Small intestine (tissue), 7 donors: ENCODE results near the gene TTC7B. TPM values are rescaled to one million over a fixed set of nuclear protein-coding genes. Genes with fewer than 3 reads are reported as not detected.

Experiments used
- DNase-seq, 2 donors: peaks; one replicate each; pipeline versions ENCODE4 v3.0.0 to v3.0.0-alpha.2; 2013
- FAIRE-seq: peaks from 2 replicates; lab custom pipeline; 2012; peaks lifted over from hg19 to GRCh38; lab: Jason Lieb, UNC
- H3K27ac ChIP-seq, 3 donors: one replicate each; pipeline ENCODE4 v1.5.1; 2013; ENCODE audit warnings: low read length in 2 of 3, mild to moderate bottlenecking in 2 of 3, control low read depth in 1 of 3, inconsistent platforms in 1 of 3, low read depth in 1 of 3, moderate library complexity in 1 of 3
- H3K27me3 ChIP-seq, 3 donors: one replicate each; pipeline ENCODE4 v1.6.1; 2013; ENCODE audit warnings: low read length in 3 of 3, inconsistent platforms in 1 of 3; ENCODE audit not compliant: control insufficient read depth in 3 of 3, insufficient read depth in 3 of 3
- H3K36me3 ChIP-seq, 3 donors: one replicate each; pipeline ENCODE4 v1.6.1; 2013; ENCODE audit warnings: low read length in 3 of 3, inconsistent platforms in 1 of 3, low read depth in 1 of 3, mild to moderate bottlenecking in 1 of 3, moderate library complexity in 1 of 3; ENCODE audit not compliant: control insufficient read depth in 3 of 3, insufficient read depth in 2 of 3
- H3K4me1 ChIP-seq, 3 donors: one replicate each; pipeline ENCODE4 v1.6.1; 2013; ENCODE audit warnings: low read length in 2 of 3, inconsistent platforms in 1 of 3, low read depth in 1 of 3, mild to moderate bottlenecking in 1 of 3, moderate library complexity in 1 of 3; ENCODE audit not compliant: control insufficient read depth in 3 of 3, insufficient read depth in 2 of 3
- H3K4me3 ChIP-seq, 3 donors: one replicate each; pipeline ENCODE4 v1.5.1; 2013; ENCODE audit warnings: low read length in 3 of 3, control low read depth in 1 of 3, inconsistent platforms in 1 of 3, low read depth in 1 of 3, mild to moderate bottlenecking in 1 of 3, moderate library complexity in 1 of 3
- H3K9me3 ChIP-seq, 2 donors: one replicate each; pipeline ENCODE4 v1.6.1; 2013; ENCODE audit warnings: low read depth in 1 of 2, low read length in 1 of 2; ENCODE audit not compliant: control insufficient read depth in 2 of 2, insufficient read depth in 1 of 2
- WGBS, 3 donors: extraction: QIAGEN DNeasy Blood & Tissue Kit; methylation state at CpG; one replicate each; pipeline ENCODE4 v1.1.7; 2013; 5-methylcytosine and 5-hydroxymethylcytosine counted together
- polyA plus RNA-seq, 4 donors: library from polyadenylated mRNA; stranded (reverse) in 3 of 4; unstranded in 1 of 4; fragments of 200-250 nt in 3 of 4; fragments of 120-200 nt in 1 of 4; gene quantifications; one replicate each; pipeline versions ENCODE4 v1.2.1 to v1.2.3, GENCODE V29; 2013
- donor health status: healthy with polysubstance abuse.
- donor health status: control.
- donor health status: control.
- donor health status: Bipolar disorder and iron deficiency.
- donor health status: healthy.

Gene TTC7B
- polyA plus RNA-seq, 4 donors: 2.9 to 8.8 (median 4.3) TPM

- no peak overlapping the region for H3K4me3 ChIP-seq
- no peaks in the 10 kb centered on the region for H3K36me3 ChIP-seq
- H3K9me3 ChIP-seq: no peaks in the 10 kb centered on the region
- no peak for DNase-seq
- no peaks in the 10 kb centered on the region for H3K27me3 ChIP-seq
- no peak for FAIRE-seq
- H3K4me1 ChIP-seq: peaks cover 0 to 11% (median 8%) of the 10 kb centered on the region in 3 donors
- H3K27ac ChIP-seq: no peak overlapping the region
- 81 to 90% (median 84%) methylated on average over 5 of the region's 5 CpGs for WGBS, 3 donors
Observed at GRCh38 chr14:90488256-90488655, 328.0 kb downstream of the TTC7B start.

GRCh38 chr14:90487462-90487861 lies 328.8 kb downstream of the TTC7B start:
- H3K4me3 ChIP-seq: no peak overlapping the region
- H3K27me3 ChIP-seq: no peaks in the 10 kb centered on the region
- H3K36me3 ChIP-seq: no peaks in the 10 kb centered on the region
- H3K27ac ChIP-seq: peak overlapping the region in 1 of 3 donors; percentile 28
- H3K9me3 ChIP-seq: no peaks in the 10 kb centered on the region
- FAIRE-seq: no peak
- DNase-seq: no peak
- 88 to 92% (median 91%) methylated on average over 4 of the region's 4 CpGs for WGBS, 3 donors
- peaks cover 0 to 14% (median 9%) of the 10 kb centered on the region in 3 donors for H3K4me1 ChIP-seq

GRCh38 chr14:90487031-90487430 lies 329.2 kb downstream of the TTC7B start:
- no peak overlapping the region for H3K4me3 ChIP-seq
- H3K27me3 ChIP-seq: no peaks in the 10 kb centered on the region
- peak; percentile 40 to 47 for DNase-seq
- no peak for FAIRE-seq
- H3K27ac ChIP-seq: no peak overlapping the region
- WGBS, 3 donors: 13 to 35% (median 18%) methylated on average over 4 of the region's 4 CpGs
- H3K9me3 ChIP-seq: peaks cover 0 to under 1% of the 10 kb centered on the region in 2 donors
- H3K36me3 ChIP-seq: no peaks in the 10 kb centered on the region
- H3K4me1 ChIP-seq: peaks cover 0 to 14% (median 9%) of the 10 kb centered on the region in 3 donors

- peaks cover 0 to 7% of the 10 kb centered on the region in 2 donors for H3K9me3 ChIP-seq
- H3K36me3 ChIP-seq: no peaks in the 10 kb centered on the region
- no peak overlapping the region for H3K27ac ChIP-seq
- H3K27me3 ChIP-seq: no peaks in the 10 kb centered on the region
- peaks cover 0 to 8% (median 7%) of the 10 kb centered on the region in 3 donors for H3K4me1 ChIP-seq
- FAIRE-seq (no peak), DNase-seq (no peak)
- H3K4me3 ChIP-seq: no peak overlapping the region
- 73 to 83% (median 80%) methylated on average over 3 of the region's 3 CpGs for WGBS, 3 donors
Observed at GRCh38 chr14:90484291-90484690, 331.9 kb downstream of the TTC7B start.

DNA sequence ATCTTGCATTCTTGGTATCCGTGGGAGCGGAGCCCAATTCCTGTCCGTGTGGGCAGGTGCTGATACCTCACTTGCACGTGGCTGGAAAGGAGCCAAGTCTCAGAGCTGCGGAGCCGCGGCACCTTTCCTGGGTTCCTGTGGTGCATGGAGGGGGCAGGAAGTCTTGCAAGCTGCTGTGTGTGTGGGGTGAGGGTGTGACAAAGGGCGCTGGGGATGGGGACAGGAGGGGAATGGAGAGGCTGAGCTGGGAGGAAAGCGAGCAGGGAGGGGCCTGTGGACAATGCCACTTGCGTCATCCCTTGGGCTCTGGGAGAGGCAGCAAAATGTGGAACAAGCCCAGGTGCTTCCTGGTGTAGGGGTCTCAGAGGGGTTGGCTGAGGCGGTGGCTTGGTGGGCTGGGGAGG lies 332.7 kb downstream of the TTC7B start:
- WGBS, 3 donors: 2 to 20% (median 3%) methylated on average over 10 to 11 of the region's 11 CpGs
- FAIRE-seq: no peak
- Histone ChIP-seq H3K36me3 (no peaks in the 10 kb centered on the region), H3K4me3 (no peak overlapping the region), H3K9me3 (peaks cover 0 to 7% of the 10 kb centered on the region in 2 donors), H3K4me1 (peaks cover 0 to 8% (median 7%) of the 10 kb centered on the region in 3 donors), H3K27me3 (no peaks in the 10 kb centered on the region), H3K27ac (peak overlapping the region in 1 of 3 donors; percentile 24)
- DNase-seq: peak; percentile 58 to 79

GRCh38 chr14:90483117-90483516 lies 333.1 kb downstream of the TTC7B start:
- Histone ChIP-seq H3K9me3 (peaks cover 0 to 7% of the 10 kb centered on the region in 2 donors), H3K27ac (no peak overlapping the region), H3K36me3 (no peaks in the 10 kb centered on the region), H3K27me3 (no peaks in the 10 kb centered on the region), H3K4me3 (no peak overlapping the region), H3K4me1 (peaks cover 0 to 8% (median 7%) of the 10 kb centered on the region in 3 donors)
- no peak for FAIRE-seq
- WGBS, 3 donors: 56 to 68% (median 59%) methylated on average over 2 of the region's 2 CpGs
- no peak for DNase-seq

GRCh38 chr14:90475298-90475697 lies 340.9 kb downstream of the TTC7B start:
- Histone ChIP-seq H3K4me3 (no peak overlapping the region), H3K27me3 (no peaks in the 10 kb centered on the region), H3K9me3 (peaks cover 2 to 15% of the 10 kb centered on the region in 2 donors), H3K4me1 (no peaks in the 10 kb centered on the region), H3K27ac (no peak overlapping the region), H3K36me3 (no peaks in the 10 kb centered on the region)
- WGBS, 3 donors: 50 to 88% (median 81%) methylated on average over 3 of the region's 3 CpGs
- FAIRE-seq (no peak), DNase-seq (no peak)
